Measurements from ENCODE around the gene BANP. TPM values are rescaled to one million over a fixed set of nuclear protein-coding genes. Genes with fewer than 3 reads are reported as not detected.
"Not testable (repeated sequence)": the region's sequence is repeated elsewhere in the genome, so short reads cannot be mapped to it uniquely, and the experiment has no call there.

The BANP gene
- total RNA-seq, 1 experiment from 2014 or later: 22.8 TPM

GRCh38 chr16:88014954-88015805 is 63.9 kb downstream of the BANP start:
- DNase-seq (ENCODE audit: low spot score): peak; percentile 75

- no peak for DNase-seq (ENCODE audit: low spot score)
These were observed 64.5 kb downstream of the BANP start for GRCh38 chr16:88015806-88016140.

GRCh38 chr16:88016386-88016785 is 65.2 kb downstream of the BANP start:
- DNase-seq (ENCODE audit: low spot score): not testable (repeated sequence)

GRCh38 chr16:88016964-88017363 is 65.7 kb downstream of the BANP start:
- no peak for DNase-seq (ENCODE audit: low spot score)

GRCh38 chr16:88017587-88018101 is 66.4 kb downstream of the BANP start:
- DNase-seq (ENCODE audit: low spot score): no peak

- not testable (repeated sequence) for DNase-seq (ENCODE audit: low spot score)
These were observed 67.1 kb downstream of the BANP start for GRCh38 chr16:88018382-88018781.

- DNase-seq (ENCODE audit: low spot score): not testable (repeated sequence)
These were observed 68.0 kb downstream of the BANP start for GRCh38 chr16:88019041-88019820.

GRCh38 chr16:88019821-88020515 is 68.7 kb downstream of the BANP start:
- DNase-seq (ENCODE audit: low spot score): no peak

- DNase-seq (ENCODE audit: low spot score): no peak
These were observed 69.3 kb downstream of the BANP start for GRCh38 chr16:88020516-88020885.

GRCh38 chr16:88021041-88021970 is 70.1 kb downstream of the BANP start:
- not testable (repeated sequence) for DNase-seq (ENCODE audit: low spot score)

- DNase-seq (ENCODE audit: low spot score): no peak
These were observed 71.1 kb downstream of the BANP start for GRCh38 chr16:88022076-88023042.

- no peak for DNase-seq (ENCODE audit: low spot score)
These were observed 72.1 kb downstream of the BANP start for GRCh38 chr16:88023366-88023765.

- no peak for DNase-seq (ENCODE audit: low spot score)
These were observed 72.6 kb downstream of the BANP start for GRCh38 chr16:88023786-88024185.

- not testable (repeated sequence) for DNase-seq (ENCODE audit: low spot score)
These were observed 73.4 kb downstream of the BANP start for GRCh38 chr16:88024491-88025085.

GRCh38 chr16:88025086-88025492 is 73.9 kb downstream of the BANP start:
- not testable (repeated sequence) for DNase-seq (ENCODE audit: low spot score)

- not testable (repeated sequence) for DNase-seq (ENCODE audit: low spot score)
These were observed 74.8 kb downstream of the BANP start for GRCh38 chr16:88025828-88026555.

- DNase-seq (ENCODE audit: low spot score): no peak
These were observed 76.0 kb downstream of the BANP start for GRCh38 chr16:88026964-88027938.
